ENCODE results near the gene LRMDA.

LRMDA gene

GRCh38 chr10:76396134-76396533, 964.7 kb downstream of the LRMDA start:
- ChIA-PET CTCF (interaction anchor here (0.6 kb wide), 2 partner anchors 93 to 275 kb away, joined by 3 read pairs; no protein-coding TSS in a partner anchor), POLR2A (no interaction called here)
- no peaks in the 10 kb centered on the region for H3K4me1 ChIP-seq (ENCODE audit: control insufficient read depth, insufficient read depth, low read length)
- no peak for TF ChIP-seq KLF10 (tag by site-specific recombination; IDR thresholded peaks at IDR 0.05)
- TF ChIP-seq ZFP69B (tag by site-specific recombination; IDR thresholded peaks at IDR 0.05), result no peak
- no peak for TF ChIP-seq HIC1 (tag by site-specific recombination; IDR thresholded peaks at IDR 0.05)
- TF ChIP-seq ZNF174 (tag by site-specific recombination; IDR thresholded peaks at IDR 0.05), result no peak
- no peaks in the 10 kb centered on the region for H3K36me3 ChIP-seq (ENCODE audit: control insufficient read depth in 2 of 2, insufficient read depth in 1 of 2, low read length in 2 of 2)
- H3K27ac ChIP-seq (ENCODE audit: extremely low read depth, low read depth, low read length), result no peak overlapping the region
- no peaks in the 10 kb centered on the region for H3K9me3 ChIP-seq (ENCODE audit: control insufficient read depth, insufficient read depth, low read depth, low read length)
- no peak overlapping the region for H3K4me3 ChIP-seq (ENCODE audit: low read depth, low read length)

- H3K36me3 ChIP-seq (ENCODE audit: control insufficient read depth in 2 of 2, insufficient read depth in 1 of 2, low read length in 2 of 2), result no peaks in the 10 kb centered on the region
- H3K27ac ChIP-seq (ENCODE audit: extremely low read depth, low read depth, low read length), result no peak overlapping the region
- POLR2A ChIA-PET, result no interaction called here
- H3K9me3 ChIP-seq (ENCODE audit: control insufficient read depth, insufficient read depth, low read depth, low read length), result no peaks in the 10 kb centered on the region
- H3K4me1 ChIP-seq (ENCODE audit: control insufficient read depth, insufficient read depth, low read length), result no peaks in the 10 kb centered on the region
- CTCF ChIA-PET, result no interaction called here
- no peak overlapping the region for H3K4me3 ChIP-seq (ENCODE audit: low read depth, low read length)
- TF ChIP-seq ZBTB17 (tag by site-specific recombination; IDR thresholded peaks at IDR 0.05) (no peak), ZBTB49 (tag by site-specific recombination; IDR thresholded peaks at IDR 0.05; ENCODE audit: low read depth) (no peak), ZNF311 (tag by site-specific recombination; IDR thresholded peaks at IDR 0.05; ENCODE audit: borderline replicate concordance) (no peak), KLF7 (tag by site-specific recombination; IDR thresholded peaks at IDR 0.05; ENCODE audit: borderline replicate concordance) (no peak), ZBTB44 (tag by site-specific recombination; IDR thresholded peaks at IDR 0.05) (no peak), ZBTB10 (tag by site-specific recombination; IDR thresholded peaks at IDR 0.05) (no peak), ZBTB11 (tag by site-specific recombination; conservative IDR thresholded peaks at IDR 0.05; ENCODE audit: low read depth) (no peak), ZNF449 (tag by site-specific recombination; IDR thresholded peaks at IDR 0.05) (no peak), ZNF133 (tag by site-specific recombination; IDR thresholded peaks at IDR 0.05) (no peak), ZSCAN16 (tag by site-specific recombination; IDR thresholded peaks at IDR 0.05) (no peak)
Observed at GRCh38 chr10:76397181-76398042, 966.0 kb downstream of the LRMDA start.
